Endodermal cell (in vitro differentiated cells): ENCODE measurements around the gene LST1. TPM values are rescaled to one million over a fixed set of nuclear protein-coding genes. Genes with fewer than 3 reads are reported as not detected.
A peak's percentile ranks its signal among the peaks of the same experiment; 100 is the strongest.

Experiments
- DNase-seq: peaks from one replicate; pipeline ENCODE4 v3.0.0-alpha.2; 2017
- H3K27ac ChIP-seq: 2 replicates; pipeline ENCODE4 v1.5.1; 2013; ENCODE audit warnings: mild to moderate bottlenecking, low read depth, low read length, moderate library complexity
- H3K27me3 ChIP-seq: 2 replicates; pipeline ENCODE4 v1.6.1; 2013; ENCODE audit warnings: mild to moderate bottlenecking, low read length, moderate library complexity; ENCODE audit not compliant: insufficient read depth, control insufficient read depth, poor library complexity, severe bottlenecking
- H3K36me3 ChIP-seq: 2 replicates; pipeline ENCODE4 v1.7.0; 2013; ENCODE audit warnings: mild to moderate bottlenecking, low read length, moderate library complexity; ENCODE audit not compliant: control insufficient read depth, insufficient read depth
- H3K4me1 ChIP-seq: one replicate; pipeline ENCODE4 v1.7.0; 2013; ENCODE audit warnings: low read length; ENCODE audit not compliant: control insufficient read depth, insufficient read depth
- H3K4me3 ChIP-seq: 2 replicates; pipeline ENCODE4 v1.5.1; 2013; ENCODE audit warnings: mild to moderate bottlenecking, low read length, moderate library complexity
- H3K9ac ChIP-seq: 2 replicates; pipeline ENCODE4 v1.6.1; 2013; ENCODE audit warnings: mild to moderate bottlenecking, low read length, moderate library complexity; ENCODE audit not compliant: poor library complexity, severe bottlenecking; ENCODE audit errors: extremely low read depth
- H3K9me3 ChIP-seq: 2 replicates; pipeline ENCODE4 v1.6.1; 2013; ENCODE audit warnings: mild to moderate bottlenecking, low read length, moderate library complexity; ENCODE audit not compliant: control insufficient read depth
- H3K27ac Mint-ChIP-seq: 2 replicates; pipeline ENCODE4 v1.8.0; 2020; ENCODE audit warnings: mixed read lengths
- H3K27me3 Mint-ChIP-seq: 2 replicates; pipeline ENCODE4 v1.8.0; 2021; ENCODE audit warnings: mild to moderate bottlenecking, mixed read lengths; ENCODE audit not compliant: insufficient read depth
- H3K36me3 Mint-ChIP-seq: 2 replicates; pipeline ENCODE4 v1.8.0; 2020; ENCODE audit warnings: low read depth, mixed read lengths
- H3K4me1 Mint-ChIP-seq: 2 replicates; pipeline ENCODE4 v1.8.0; 2020; ENCODE audit warnings: mixed read lengths
- H3K4me3 Mint-ChIP-seq: 2 replicates; pipeline ENCODE4 v1.8.0; 2020; ENCODE audit warnings: mild to moderate bottlenecking, moderate library complexity, mixed read lengths
- H3K9me3 Mint-ChIP-seq: 2 replicates; pipeline ENCODE4 v1.8.0; 2020; ENCODE audit warnings: mild to moderate bottlenecking, mixed read lengths
- CTCF ChIP-seq: fragments of 200-600 bp; sonication (generic); conservative IDR thresholded peaks from 2 replicates; pipeline ENCODE4 v1.5.0; 2021; ENCODE audit warnings: antibody characterized with exemption, mild to moderate bottlenecking
- WGBS, 2 experiments: methylation state at CpG; one replicate each; pipeline versions ENCODE4 v1.1.5 to v1.1.7; 2013; ENCODE audit warnings: missing lambda C conversion rate in 2 of 2, mixed read lengths in 1 of 2; ENCODE audit not compliant: insufficient coverage in 1 of 2, insufficient read length in 1 of 2; 5-methylcytosine and 5-hydroxymethylcytosine counted together
- long read RNA-seq, 4 experiments: library from polyadenylated mRNA in 2 of 4; library from RNA in 1 of 4; library from capped mRNA in 1 of 4; stranded (forward) in 3 of 4; unstranded in 1 of 4; transcript quantifications; one replicate each; pipeline ENCODE4 v2.0.0, GENCODE V29; 2020 to 2021; ENCODE audit warnings: inconsistent platforms in 1 of 4
- polyA plus RNA-seq, 2 experiments: library from polyadenylated mRNA; stranded (reverse); fragments of 50-300 nt; gene quantifications; one replicate each; pipeline ENCODE4 v1.2.3, GENCODE V29; 2013
- total RNA-seq, 2 donors: library from RNA; stranded (reverse); fragmentation: NEBNext Ultra II Directional in 1 of 2; extraction: Animal tissue kit (Norgen Biotek cat#: 25700) in 1 of 2; gene quantifications; 2 replicates in 1 of 2; 3 replicates in 1 of 2; pipeline ENCODE4 v1.2.1, GENCODE V29; 2021

Gene LST1
- total RNA-seq = not detected
- polyA plus RNA-seq (2013, experiment 1 of 2) = 1.5 TPM
- polyA plus RNA-seq (2013, experiment 2 of 2) = not detected
- long read RNA-seq, experiment 1 = 0 reads
- long read RNA-seq, experiment 2 = 0 reads
- long read RNA-seq, experiment 3 = 0 reads
- long read RNA-seq, experiment 4 = 0 reads

GRCh38 chr6:31586008-31586407 is at the start of gene LST1:
TSS of gene LST1 (plus strand) at chr6:31586277. CDS start at chr6:31587300, 1,023 bp downstream.
- DNase-seq = no peak
- Mint-ChIP-seq H3K9me3 (no peaks in the 10 kb centered on the region), H3K4me3 (no peak within 1 kb of the TSS), H3K36me3 (no peaks in the 10 kb centered on the region), H3K27me3 (peaks cover 24% of the 10 kb centered on the region), H3K4me1 (peaks cover 10% of the 10 kb centered on the region), H3K27ac (no peak within 1 kb of the TSS)
- TF ChIP-seq CTCF = no peak
- Histone ChIP-seq H3K27me3 (no peaks in the 10 kb centered on the region), H3K4me1 (no peaks in the 10 kb centered on the region), H3K4me3 (no peak within 1 kb of the TSS), H3K36me3 (no peaks in the 10 kb centered on the region), H3K9ac (no peak within 1 kb of the TSS), H3K9me3 (no peaks in the 10 kb centered on the region), H3K27ac (no peak within 1 kb of the TSS)
- 53% methylated on average over 1 of the region's 1 CpG; no CpG with 5 or more reads in 1 of the 2 experiments for WGBS, 2 experiments

GRCh38 chr6:31538805-31539400 is 47.2 kb upstream of the LST1 start:
- Histone ChIP-seq H3K36me3 (peaks cover 67% of the 10 kb centered on the region), H3K4me3 (peak overlapping the region; percentile 99), H3K9ac (no peak overlapping the region), H3K9me3 (no peaks in the 10 kb centered on the region), H3K27me3 (no peaks in the 10 kb centered on the region), H3K4me1 (peaks cover 7% of the 10 kb centered on the region), H3K27ac (no peak overlapping the region)
- Mint-ChIP-seq H3K9me3 (no peaks in the 10 kb centered on the region), H3K36me3 (peaks cover 66% of the 10 kb centered on the region), H3K27ac (peak overlapping the region; percentile 65), H3K27me3 (no peaks in the 10 kb centered on the region), H3K4me1 (peaks cover 32% of the 10 kb centered on the region), H3K4me3 (peak overlapping the region; percentile 98)
- 97 to 98% methylated on average over 5 to 6 of the region's 6 CpGs for WGBS, 2 experiments
- no peak for TF ChIP-seq CTCF
- no peak for DNase-seq

- H3K27ac Mint-ChIP-seq = peak overlapping the region; percentile 82
- H3K4me1 Mint-ChIP-seq = peaks cover 32% of the 10 kb centered on the region
- Histone ChIP-seq H3K27me3 (no peaks in the 10 kb centered on the region), H3K4me1 (peaks cover 7% of the 10 kb centered on the region), H3K4me3 (peak overlapping the region; percentile 99), H3K9me3 (no peaks in the 10 kb centered on the region), H3K9ac (peak overlapping the region; percentile 98), H3K27ac (no peak overlapping the region), H3K36me3 (peaks cover 49% of the 10 kb centered on the region)
- H3K4me3 Mint-ChIP-seq = peak overlapping the region; percentile 98
- no peaks in the 10 kb centered on the region for H3K27me3 Mint-ChIP-seq
- H3K36me3 Mint-ChIP-seq = peaks cover 49% of the 10 kb centered on the region
- no peak for TF ChIP-seq CTCF
- WGBS, 2 experiments = 19 to 80% methylated on average over 1 to 4 of the region's 4 CpGs
- no peak for DNase-seq
- no peaks in the 10 kb centered on the region for H3K9me3 Mint-ChIP-seq
These were observed 45.4 kb upstream of the LST1 start for GRCh38 chr6:31540640-31541039.
